ENCODE measurements around the gene SLC16A14.

Gene SLC16A14

GRCh38 chr2:230046491-230046890 lies 22.2 kb downstream of the SLC16A14 start:
- DNase-seq (ENCODE audit: low read depth): no peak
- H3K4me3 ChIP-seq (ENCODE audit: low read depth, low read length): no peak overlapping the region

- no peak for DNase-seq (ENCODE audit: low read depth)
- no peak overlapping the region for H3K4me3 ChIP-seq (ENCODE audit: low read depth, low read length)
These were observed 25.3 kb downstream of the SLC16A14 start for GRCh38 chr2:230043461-230043860.

- DNase-seq (ENCODE audit: low read depth): no peak
- no peak overlapping the region for H3K4me3 ChIP-seq (ENCODE audit: low read depth, low read length)
These were observed 25.7 kb downstream of the SLC16A14 start for GRCh38 chr2:230043025-230043424.

- no peak overlapping the region for H3K4me3 ChIP-seq (ENCODE audit: low read depth, low read length)
- no peak for DNase-seq (ENCODE audit: low read depth)
These were observed 26.5 kb downstream of the SLC16A14 start for GRCh38 chr2:230042195-230042594.

GRCh38 chr2:230023313-230023712 lies 45.4 kb downstream of the SLC16A14 start:
- no peak overlapping the region for H3K4me3 ChIP-seq (ENCODE audit: low read depth, low read length)
- DNase-seq (ENCODE audit: low read depth): no peak

GRCh38 chr2:230019742-230020141 lies 49.0 kb downstream of the SLC16A14 start:
- no peak overlapping the region for H3K4me3 ChIP-seq (ENCODE audit: low read depth, low read length)
- DNase-seq (ENCODE audit: low read depth): no peak

- no peak overlapping the region for H3K4me3 ChIP-seq (ENCODE audit: low read depth, low read length)
- DNase-seq (ENCODE audit: low read depth): peak; percentile 52
These were observed 50.6 kb downstream of the SLC16A14 start for GRCh38 chr2:230018153-230018552.

GRCh38 chr2:230016844-230017243 lies 51.9 kb downstream of the SLC16A14 start:
- H3K4me3 ChIP-seq (ENCODE audit: low read depth, low read length): no peak overlapping the region
- DNase-seq (ENCODE audit: low read depth): no peak

- H3K4me3 ChIP-seq (ENCODE audit: low read depth, low read length): no peak overlapping the region
- no peak for DNase-seq (ENCODE audit: low read depth)
These were observed 56.3 kb downstream of the SLC16A14 start for GRCh38 chr2:230012267-230012884.

- no peak for DNase-seq (ENCODE audit: low read depth)
These were observed 57.1 kb downstream of the SLC16A14 start for GRCh38 chr2:230011617-230012016.

GRCh38 chr2:230010501-230010900 lies 58.2 kb downstream of the SLC16A14 start:
- DNase-seq (ENCODE audit: low read depth): no peak
- no peak overlapping the region for H3K4me3 ChIP-seq (ENCODE audit: low read depth, low read length)

More at GRCh38 chr2:230011617-230012016, 57.1 kb downstream of the SLC16A14 start:
- no peak overlapping the region for H3K4me3 ChIP-seq (ENCODE audit: low read depth, low read length)

- H3K4me3 ChIP-seq (ENCODE audit: low read depth, low read length): no peak overlapping the region
- DNase-seq (ENCODE audit: low read depth): no peak
These were observed 60.0 kb downstream of the SLC16A14 start for GRCh38 chr2:230008708-230009066.

GRCh38 chr2:230007931-230008707 lies 60.6 kb downstream of the SLC16A14 start:
- peak; percentile 14 for DNase-seq (ENCODE audit: low read depth)
- no peak overlapping the region for H3K4me3 ChIP-seq (ENCODE audit: low read depth, low read length)

GRCh38 chr2:230000118-230000841 lies 68.4 kb downstream of the SLC16A14 start:
- DNase-seq (ENCODE audit: low read depth): no peak

GRCh38 chr2:229997565-229997964 lies 71.2 kb downstream of the SLC16A14 start:
- H3K4me3 ChIP-seq (ENCODE audit: low read depth, low read length): no peak overlapping the region
- DNase-seq (ENCODE audit: low read depth): no peak

More at GRCh38 chr2:230000118-230000841, 68.4 kb downstream of the SLC16A14 start:
- H3K4me3 ChIP-seq (ENCODE audit: low read depth, low read length): no peak overlapping the region

- no peak for DNase-seq (ENCODE audit: low read depth)
- no peak overlapping the region for H3K4me3 ChIP-seq (ENCODE audit: low read depth, low read length)
These were observed 72.4 kb downstream of the SLC16A14 start for GRCh38 chr2:229996320-229996719.

GRCh38 chr2:229993236-229993635 lies 75.5 kb downstream of the SLC16A14 start:
- H3K4me3 ChIP-seq (ENCODE audit: low read depth, low read length): no peak overlapping the region
- no peak for DNase-seq (ENCODE audit: low read depth)
